Skeletal muscle tissue (tissue), 1 donor: Measurements from ENCODE around the gene OR5AL1. TPM values are rescaled to one million over a fixed set of nuclear protein-coding genes. Genes with fewer than 3 reads are reported as not detected.

Experiments used
- total RNA-seq: library from RNA; depleted of rRNA; stranded (reverse); fragments of >200 nt; gene quantifications from one replicate; pipeline ENCODE4 v1.2.3, GENCODE V29; 2014

Gene OR5AL1
- total RNA-seq, 1 donor from 2014 or later: not detected

Other genes starting within 250 kb of the OR5AL1 start
- not detected for gene OR5J2, start 236.1 kb upstream of the OR5AL1 start, total RNA-seq
- gene OR5T2, start 178.4 kb upstream of the OR5AL1 start, total RNA-seq: not detected
- not detected for gene OR5T3, start 160.4 kb upstream of the OR5AL1 start, total RNA-seq
- not detected for gene OR5T1, start 138.5 kb upstream of the OR5AL1 start, total RNA-seq
- gene OR8H1, start 120.4 kb upstream of the OR5AL1 start, total RNA-seq: not detected
- gene OR8K3, start 97.6 kb upstream of the OR5AL1 start, total RNA-seq: not detected
- not detected for gene OR8K1, start 66.7 kb upstream of the OR5AL1 start, total RNA-seq
- gene OR8J1, start 58.4 kb upstream of the OR5AL1 start, total RNA-seq: not detected
- not detected for gene OR8U1, start 37.1 kb upstream of the OR5AL1 start, total RNA-seq
- not detected for gene OR5M3, start 60.7 kb downstream of the OR5AL1 start, total RNA-seq
- not detected for gene OR5M8, start 78.7 kb downstream of the OR5AL1 start, total RNA-seq
- not detected for gene OR5M11, start 130.6 kb downstream of the OR5AL1 start, total RNA-seq
- gene OR5M10, start 165.0 kb downstream of the OR5AL1 start, total RNA-seq: not detected
- gene OR5M1, start 202.2 kb downstream of the OR5AL1 start, total RNA-seq: not detected
- gene OR5AP2, start 229.7 kb downstream of the OR5AL1 start, total RNA-seq: not detected